DND-41 (cell line): ENCODE measurements around the gene CTNNA3.

Source experiments
- ATAC-seq: fragments of 200-7000 bp; cut with Tn5 transposase; 3 replicates; pipeline ENCODE4 v1.9.1; 2021; ENCODE audit warnings: low read depth; ENCODE audit not compliant: insufficient read depth
- DNase-seq: peaks from one replicate; pipeline ENCODE4 v3.0.0-alpha.2; 2020
- H2AFZ ChIP-seq: 2 replicates; pipeline ENCODE4 v1.6.0; 2012; ENCODE audit warnings: low read depth, low read length
- H3K27ac ChIP-seq: 2 replicates; pipeline ENCODE4 v1.5.1; 2012; ENCODE audit warnings: low read length, inconsistent platforms
- H3K27me3 ChIP-seq: fragments of 200-600 bp; sonication (generic); 2 replicates; pipeline ENCODE4 v1.6.0; 2012; ENCODE audit warnings: low read length, mild to moderate bottlenecking, inconsistent platforms; ENCODE audit not compliant: insufficient read depth, poor library complexity
- H3K36me3 ChIP-seq: 2 replicates; pipeline ENCODE4 v1.5.1; 2012; ENCODE audit warnings: low read length, inconsistent platforms; ENCODE audit not compliant: insufficient read depth
- H3K4me1 ChIP-seq: 2 replicates; pipeline ENCODE4 v1.5.1; 2012; ENCODE audit warnings: mild to moderate bottlenecking, low read length; ENCODE audit not compliant: insufficient read depth
- H3K4me2 ChIP-seq: 2 replicates; pipeline ENCODE4 v1.6.0; 2012; ENCODE audit warnings: mild to moderate bottlenecking, moderate library complexity, low read length, inconsistent platforms; ENCODE audit not compliant: insufficient read depth
- H3K4me3 ChIP-seq, 2 experiments: fragments of 200-600 bp in 1 of 2; shearing (Covaris generic) in 1 of 2; 2 replicates each; pipeline ENCODE4 v1.5.1; 2012 to 2016; ENCODE audit warnings: inconsistent platforms in 2 of 2, low read length in 2 of 2, mild to moderate bottlenecking in 2 of 2, low read depth in 1 of 2, moderate library complexity in 1 of 2
- H3K79me2 ChIP-seq: 2 replicates; pipeline ENCODE4 v1.6.0; 2012; ENCODE audit warnings: low read length, inconsistent platforms; ENCODE audit not compliant: insufficient read depth
- H3K9ac ChIP-seq: 2 replicates; pipeline ENCODE4 v1.6.0; 2012; ENCODE audit warnings: low read depth, mild to moderate bottlenecking, inconsistent platforms, low read length, moderate library complexity
- H3K9me3 ChIP-seq: 2 replicates; pipeline ENCODE4 v1.5.1; 2012; ENCODE audit warnings: low read length, moderate library complexity, mild to moderate bottlenecking, inconsistent platforms; ENCODE audit not compliant: insufficient read depth, severe bottlenecking
- H4K20me1 ChIP-seq: 2 replicates; pipeline ENCODE4 v1.6.0; 2012; ENCODE audit warnings: low read length; ENCODE audit not compliant: insufficient read depth
- CTCF ChIP-seq: IDR thresholded peaks from 2 replicates; pipeline ENCODE4 v1.5.1; 2012; ENCODE audit warnings: borderline replicate concordance, low read length, moderate library complexity, mild to moderate bottlenecking; ENCODE audit not compliant: poor library complexity, severe bottlenecking; ENCODE audit errors: extremely low read depth
- EZH2 ChIP-seq: IDR thresholded peaks from 3 replicates; pipeline ENCODE4 v1.6.1; 2012; ENCODE audit warnings: borderline replicate concordance, low read depth, mild to moderate bottlenecking, moderate library complexity, low read length, inconsistent platforms; ENCODE audit not compliant: severe bottlenecking

Gene CTNNA3

GRCh38 chr10:66649626-66650025 is 1046.4 kb downstream of the CTNNA3 start:
- H2AFZ ChIP-seq, result no peak overlapping the region
- no peaks in the 10 kb centered on the region for H4K20me1 ChIP-seq
- no peaks in the 10 kb centered on the region for H3K27me3 ChIP-seq
- no peak overlapping the region for H3K4me3 ChIP-seq
- H3K27ac ChIP-seq, result no peak overlapping the region
- no peaks in the 10 kb centered on the region for H3K4me1 ChIP-seq
- no peak overlapping the region for H3K9ac ChIP-seq
- TF ChIP-seq EZH2, result no peak
- TF ChIP-seq CTCF, result no peak
- DNase-seq, result no peak
- no peaks in the 10 kb centered on the region for H3K9me3 ChIP-seq
- H3K36me3 ChIP-seq, result no peaks in the 10 kb centered on the region
- no peak for ATAC-seq
- H3K4me2 ChIP-seq, result no peak overlapping the region
- H3K79me2 ChIP-seq, result no peaks in the 10 kb centered on the region

GRCh38 chr10:66642217-66642616 is 1053.8 kb downstream of the CTNNA3 start:
- H3K9ac ChIP-seq, result no peak overlapping the region
- no peaks in the 10 kb centered on the region for H3K36me3 ChIP-seq
- H4K20me1 ChIP-seq, result no peaks in the 10 kb centered on the region
- DNase-seq, result no peak
- TF ChIP-seq EZH2, result no peak
- TF ChIP-seq CTCF, result no peak
- ATAC-seq, result no peak
- no peaks in the 10 kb centered on the region for H3K4me1 ChIP-seq
- H3K4me3 ChIP-seq, result no peak overlapping the region
- H3K27me3 ChIP-seq, result no peaks in the 10 kb centered on the region
- H3K27ac ChIP-seq, result no peak overlapping the region
- H3K4me2 ChIP-seq, result no peak overlapping the region
- no peaks in the 10 kb centered on the region for H3K9me3 ChIP-seq
- H3K79me2 ChIP-seq, result no peaks in the 10 kb centered on the region
- H2AFZ ChIP-seq, result no peak overlapping the region

- no peak overlapping the region for H3K27ac ChIP-seq
- no peak overlapping the region for H3K4me3 ChIP-seq
- no peaks in the 10 kb centered on the region for H3K9me3 ChIP-seq
- no peak overlapping the region for H3K4me2 ChIP-seq
- H3K36me3 ChIP-seq, result no peaks in the 10 kb centered on the region
- no peaks in the 10 kb centered on the region for H3K4me1 ChIP-seq
- DNase-seq (no peak), ATAC-seq (no peak)
- H4K20me1 ChIP-seq, result no peaks in the 10 kb centered on the region
- H2AFZ ChIP-seq, result no peak overlapping the region
- no peaks in the 10 kb centered on the region for H3K79me2 ChIP-seq
- H3K9ac ChIP-seq, result no peak overlapping the region
- H3K27me3 ChIP-seq, result no peaks in the 10 kb centered on the region
- TF ChIP-seq EZH2 (no peak), CTCF (no peak)
These were observed 1056.6 kb downstream of the CTNNA3 start for GRCh38 chr10:66639371-66639770.

- H2AFZ ChIP-seq, result no peak overlapping the region
- H3K4me1 ChIP-seq, result no peaks in the 10 kb centered on the region
- H3K4me2 ChIP-seq, result no peak overlapping the region
- H3K9me3 ChIP-seq, result no peaks in the 10 kb centered on the region
- no peak overlapping the region for H3K9ac ChIP-seq
- H3K27me3 ChIP-seq, result no peaks in the 10 kb centered on the region
- no peaks in the 10 kb centered on the region for H3K36me3 ChIP-seq
- TF ChIP-seq CTCF (no peak), EZH2 (no peak)
- H4K20me1 ChIP-seq, result no peaks in the 10 kb centered on the region
- no peak overlapping the region for H3K4me3 ChIP-seq
- no peak for DNase-seq
- H3K79me2 ChIP-seq, result no peaks in the 10 kb centered on the region
- H3K27ac ChIP-seq, result no peak overlapping the region
- ATAC-seq, result no peak
These were observed 1058.5 kb downstream of the CTNNA3 start for GRCh38 chr10:66637273-66638036.
